GM19328 (cell line): ENCODE measurements around the gene ABHD12.

ENCODE experiments used
- ATAC-seq: cut with Tn5 transposase; IDR thresholded peaks from one replicate; pipeline ENCODE4 v1.9.1; 2021; ENCODE audit warnings: mild to moderate bottlenecking, moderate library complexity; ENCODE audit not compliant: unreplicated experiment

Gene ABHD12

GRCh38 chr20:25259358-25259757 is 131.3 kb downstream of the ABHD12 start:
- ATAC-seq: no peak

DNA sequence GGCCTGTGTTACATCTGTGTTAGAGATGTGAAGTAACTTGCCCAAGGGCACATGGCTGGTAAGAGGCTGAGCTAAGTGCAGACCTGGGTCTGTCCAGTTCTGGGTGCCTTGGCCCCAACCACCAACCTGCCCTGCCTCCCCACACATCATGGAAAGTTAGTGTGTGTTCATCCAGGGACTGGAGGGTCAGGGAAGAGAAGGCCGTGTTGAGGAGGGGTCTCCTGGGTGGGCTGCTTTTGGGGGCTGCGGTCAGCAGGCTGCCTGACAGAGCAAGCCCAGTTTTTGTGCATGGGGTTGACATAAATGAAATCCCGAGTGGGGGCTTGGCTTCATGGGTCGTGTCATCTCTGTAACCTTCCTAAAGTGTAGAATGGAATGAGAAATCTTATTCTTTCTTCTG is 131.8 kb downstream of the ABHD12 start:
- no peak for ATAC-seq

DNA sequence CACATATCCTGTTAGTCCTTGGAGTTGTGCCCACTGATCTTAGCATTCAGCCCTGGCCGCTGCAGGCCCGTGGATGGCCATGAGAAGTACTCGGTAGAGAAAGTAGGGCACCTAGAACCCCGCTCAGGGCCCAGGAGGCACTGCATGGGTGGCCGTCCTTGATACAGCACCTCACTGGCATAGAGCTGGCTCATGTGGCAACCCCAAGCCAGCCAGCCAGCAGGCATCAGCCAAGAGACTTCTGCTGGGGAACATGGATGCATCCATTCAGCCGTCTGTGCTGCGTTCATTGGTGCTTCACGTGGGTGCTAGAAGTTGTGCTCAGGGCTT is 132.2 kb downstream of the ABHD12 start:
- no peak for ATAC-seq

- ATAC-seq: no peak
These were observed 132.7 kb downstream of the ABHD12 start for GRCh38 chr20:25257756-25258475.

DNA sequence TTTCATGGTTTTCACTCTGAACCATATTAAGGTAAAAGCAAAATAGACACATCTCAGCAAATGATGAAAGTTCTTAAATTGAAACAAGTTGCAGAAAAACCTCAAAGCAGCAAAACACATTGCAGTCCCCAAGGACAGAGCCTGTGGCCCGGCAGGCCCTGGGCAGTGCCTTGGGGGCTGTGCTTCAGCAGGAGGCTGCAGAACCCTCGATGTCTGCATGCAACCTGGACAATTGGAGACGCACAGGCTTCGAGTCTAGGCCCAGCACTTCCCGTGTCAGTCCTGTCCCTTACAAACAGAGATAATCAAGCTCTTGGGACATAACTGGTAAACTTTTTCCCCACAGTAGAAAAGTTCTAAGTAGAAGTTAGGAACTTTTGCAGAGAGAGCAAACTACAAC is 133.5 kb downstream of the ABHD12 start:
- no peak for ATAC-seq

DNA sequence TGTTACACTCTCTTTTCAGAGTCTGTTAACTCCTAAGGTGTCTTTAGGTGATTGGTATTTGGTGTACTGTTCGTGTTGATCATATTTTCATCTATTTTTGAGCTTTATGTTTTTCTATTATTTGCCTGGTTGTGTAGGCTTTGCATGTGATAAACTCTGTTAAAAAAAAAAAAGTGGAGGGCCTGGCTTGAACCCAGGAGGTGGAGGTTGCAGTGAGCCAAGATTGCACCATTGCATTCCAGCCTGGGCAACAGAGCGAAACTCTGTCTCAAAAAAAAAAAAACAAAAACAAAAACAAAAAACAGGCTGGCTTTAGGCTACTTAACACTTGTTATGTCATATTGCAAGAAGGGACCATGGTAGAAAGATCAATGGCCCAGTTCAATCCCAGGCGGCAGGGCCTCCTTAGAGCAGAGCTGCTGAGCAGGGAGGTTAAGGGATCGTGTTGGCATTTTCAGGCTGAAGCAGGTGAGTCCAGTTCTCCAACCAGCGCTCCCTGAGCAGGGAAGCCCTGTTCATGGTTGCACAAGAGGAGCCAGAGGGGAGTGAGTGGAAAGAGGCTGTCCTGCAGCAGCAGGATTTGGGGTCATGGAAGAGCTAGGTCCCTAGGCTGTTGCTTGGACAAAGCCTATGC is 134.3 kb downstream of the ABHD12 start:
- no peak for ATAC-seq

DNA sequence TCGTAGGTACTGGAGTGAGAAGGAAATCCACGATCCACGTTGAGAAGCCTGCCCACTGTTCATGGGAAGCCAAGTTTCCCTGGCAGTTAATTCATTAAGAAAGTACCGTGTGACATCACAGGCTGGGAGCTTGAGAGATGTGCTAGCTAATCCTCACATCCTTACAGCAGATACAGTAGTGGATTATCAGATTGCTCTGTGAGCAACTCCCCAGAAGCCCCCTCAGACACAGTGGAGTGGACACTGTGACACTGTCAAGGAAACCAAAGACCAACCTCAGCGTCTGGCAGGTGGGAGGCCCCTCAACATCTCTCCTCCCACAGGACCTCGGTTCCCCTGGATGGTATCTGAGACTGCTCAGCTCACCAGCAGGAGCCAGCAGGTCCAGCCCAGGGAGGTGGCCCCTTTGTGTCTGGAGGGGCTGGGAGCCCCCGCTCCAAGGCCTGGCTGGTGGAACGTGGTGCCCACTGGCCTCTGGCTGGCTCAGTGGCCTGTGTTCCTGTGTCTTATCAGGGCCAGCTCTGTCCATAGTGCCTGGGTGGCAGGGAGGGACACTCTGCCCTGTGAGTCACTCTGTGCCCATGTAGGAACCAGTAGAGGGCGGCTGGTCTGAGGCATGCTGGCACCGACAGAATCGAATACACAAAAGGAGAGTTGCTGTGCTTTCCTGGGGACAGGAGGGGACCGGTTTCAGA is 135.5 kb downstream of the ABHD12 start:
- ATAC-seq: no peak

- no peak for ATAC-seq
These were observed 136.1 kb downstream of the ABHD12 start for GRCh38 chr20:25254571-25254970.

DNA sequence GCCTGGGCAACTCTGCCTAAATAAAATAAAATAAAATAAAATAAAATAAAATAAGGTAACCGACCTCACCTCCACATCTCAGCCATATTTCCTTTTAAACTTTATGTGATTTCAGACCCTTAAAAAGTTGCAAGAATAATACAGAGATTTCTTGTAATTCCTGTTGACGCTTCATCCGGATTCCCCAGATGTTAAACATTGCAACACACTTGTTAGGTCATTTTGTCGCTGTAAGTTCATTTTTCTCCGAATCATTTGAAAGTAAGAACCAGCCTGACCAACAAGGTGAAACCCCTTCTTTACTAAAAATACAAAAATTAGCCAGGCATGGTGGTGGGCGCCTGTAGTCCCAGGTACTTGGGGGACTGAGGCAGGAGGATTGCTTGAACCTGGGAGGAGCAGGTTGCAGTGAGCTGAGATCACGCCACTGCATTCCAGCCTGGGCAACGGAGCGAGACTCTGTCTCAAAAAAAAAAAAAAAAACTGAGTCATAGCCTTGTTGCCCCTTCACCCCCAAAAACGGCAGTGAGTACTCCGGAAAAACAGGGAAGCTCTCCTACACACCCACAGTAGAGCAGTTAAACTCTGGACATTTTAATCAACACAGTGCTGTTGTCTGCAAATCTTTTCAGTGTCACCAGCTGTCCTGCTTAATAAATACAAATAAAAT is 136.9 kb downstream of the ABHD12 start:
- ATAC-seq: no peak

DNA sequence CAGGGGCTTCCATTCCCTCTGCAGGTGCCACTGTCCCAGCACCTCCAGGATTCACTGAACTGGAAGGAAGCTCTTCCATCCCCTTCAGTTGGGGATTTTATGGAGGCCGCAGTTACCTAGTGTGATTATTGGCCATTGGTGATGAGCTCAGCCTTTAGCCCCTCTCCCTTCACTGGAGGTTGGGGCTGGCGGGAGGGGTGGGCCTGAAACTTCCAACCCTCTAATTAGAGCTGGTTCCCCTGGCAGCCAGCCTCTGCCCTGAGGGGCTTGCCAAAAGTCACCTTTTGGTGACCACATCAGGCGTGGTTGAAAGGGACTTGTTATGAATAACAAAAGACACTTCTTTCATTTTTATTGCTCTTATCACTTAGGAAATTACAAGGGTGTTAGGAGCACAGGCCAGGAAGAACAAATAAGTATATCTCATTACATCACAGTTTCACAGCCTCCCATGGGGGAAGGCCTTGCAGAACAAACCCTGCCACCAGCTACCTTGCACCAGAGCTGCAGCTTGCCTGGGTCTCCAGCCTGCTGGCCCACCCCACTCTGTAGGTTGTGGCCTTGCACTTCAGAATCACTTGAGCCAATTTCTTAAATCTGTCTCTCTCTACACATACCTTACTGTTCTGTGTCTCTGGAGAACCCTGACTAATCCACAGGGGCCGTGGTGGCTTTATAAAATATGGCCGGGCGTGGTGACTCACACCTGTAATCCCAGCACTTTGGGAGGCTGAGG is 137.8 kb downstream of the ABHD12 start:
- ATAC-seq: no peak

GRCh38 chr20:25252230-25252651 is 138.4 kb downstream of the ABHD12 start:
- ATAC-seq: no peak

GRCh38 chr20:25251558-25251957 is 139.1 kb downstream of the ABHD12 start:
- no peak for ATAC-seq

DNA sequence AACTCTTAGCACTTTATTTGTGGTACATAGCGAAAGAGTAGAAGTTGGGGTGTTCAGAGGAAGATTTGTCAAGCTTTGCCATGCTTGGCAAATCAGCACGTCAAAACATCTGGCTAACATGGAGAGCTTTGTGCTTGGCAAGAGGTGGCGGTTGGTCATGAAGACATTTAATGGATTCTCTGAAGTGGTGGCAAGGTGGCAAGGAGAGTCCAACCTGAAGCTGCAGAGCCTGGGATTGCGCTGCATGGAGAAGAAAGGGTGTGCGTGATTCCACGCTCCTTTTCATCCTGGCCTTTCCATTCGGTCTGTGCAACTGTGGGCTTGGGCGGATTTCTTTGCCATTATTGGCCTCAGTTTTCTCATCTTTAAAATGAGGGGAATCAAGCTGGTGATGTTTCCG is 139.6 kb downstream of the ABHD12 start:
- ATAC-seq: no peak

DNA sequence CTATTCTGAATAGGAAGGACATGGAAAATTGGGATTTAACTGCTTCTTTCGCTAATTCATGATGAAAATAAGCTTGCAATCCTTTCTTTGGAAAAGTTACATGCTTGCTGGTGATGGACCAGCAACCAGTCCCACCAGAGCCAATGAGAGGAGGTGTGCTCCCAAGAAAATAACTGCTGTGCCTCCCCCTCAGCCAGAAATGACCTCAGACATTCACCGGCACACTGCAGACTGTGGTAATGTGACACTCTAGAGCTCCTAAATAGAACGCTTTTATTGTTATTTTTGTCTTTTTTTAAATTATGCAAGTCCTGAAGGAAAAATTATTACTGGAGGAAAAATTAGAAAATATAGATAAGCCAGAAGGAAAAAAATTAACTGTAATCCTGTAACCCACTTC is 140.1 kb downstream of the ABHD12 start:
- ATAC-seq: no peak
